HG02938 (cell line): ENCODE results near the gene LRCH1.
"Not testable (repeated sequence)": the region's sequence is repeated elsewhere in the genome, so short reads cannot be mapped to it uniquely, and the experiment has no call there.

ENCODE experiments used
- ATAC-seq: cut with Tn5 transposase; IDR thresholded peaks from one replicate; pipeline ENCODE4 v1.9.1; 2021; ENCODE audit warnings: mild to moderate bottlenecking, moderate library complexity; ENCODE audit not compliant: unreplicated experiment

Gene LRCH1, protein sequence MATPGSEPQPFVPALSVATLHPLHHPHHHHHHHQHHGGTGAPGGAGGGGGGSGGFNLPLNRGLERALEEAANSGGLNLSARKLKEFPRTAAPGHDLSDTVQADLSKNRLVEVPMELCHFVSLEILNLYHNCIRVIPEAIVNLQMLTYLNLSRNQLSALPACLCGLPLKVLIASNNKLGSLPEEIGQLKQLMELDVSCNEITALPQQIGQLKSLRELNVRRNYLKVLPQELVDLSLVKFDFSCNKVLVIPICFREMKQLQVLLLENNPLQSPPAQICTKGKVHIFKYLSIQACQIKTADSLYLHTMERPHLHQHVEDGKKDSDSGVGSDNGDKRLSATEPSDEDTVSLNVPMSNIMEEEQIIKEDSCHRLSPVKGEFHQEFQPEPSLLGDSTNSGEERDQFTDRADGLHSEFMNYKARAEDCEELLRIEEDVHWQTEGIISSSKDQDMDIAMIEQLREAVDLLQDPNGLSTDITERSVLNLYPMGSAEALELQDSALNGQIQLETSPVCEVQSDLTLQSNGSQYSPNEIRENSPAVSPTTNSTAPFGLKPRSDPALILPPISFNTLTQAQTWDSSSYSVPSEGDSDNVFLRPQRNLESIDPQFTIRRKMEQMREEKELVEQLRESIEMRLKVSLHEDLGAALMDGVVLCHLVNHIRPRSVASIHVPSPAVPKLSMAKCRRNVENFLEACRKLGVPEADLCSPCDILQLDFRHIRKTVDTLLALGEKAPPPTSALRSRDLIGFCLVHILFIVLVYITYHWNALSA

DNA sequence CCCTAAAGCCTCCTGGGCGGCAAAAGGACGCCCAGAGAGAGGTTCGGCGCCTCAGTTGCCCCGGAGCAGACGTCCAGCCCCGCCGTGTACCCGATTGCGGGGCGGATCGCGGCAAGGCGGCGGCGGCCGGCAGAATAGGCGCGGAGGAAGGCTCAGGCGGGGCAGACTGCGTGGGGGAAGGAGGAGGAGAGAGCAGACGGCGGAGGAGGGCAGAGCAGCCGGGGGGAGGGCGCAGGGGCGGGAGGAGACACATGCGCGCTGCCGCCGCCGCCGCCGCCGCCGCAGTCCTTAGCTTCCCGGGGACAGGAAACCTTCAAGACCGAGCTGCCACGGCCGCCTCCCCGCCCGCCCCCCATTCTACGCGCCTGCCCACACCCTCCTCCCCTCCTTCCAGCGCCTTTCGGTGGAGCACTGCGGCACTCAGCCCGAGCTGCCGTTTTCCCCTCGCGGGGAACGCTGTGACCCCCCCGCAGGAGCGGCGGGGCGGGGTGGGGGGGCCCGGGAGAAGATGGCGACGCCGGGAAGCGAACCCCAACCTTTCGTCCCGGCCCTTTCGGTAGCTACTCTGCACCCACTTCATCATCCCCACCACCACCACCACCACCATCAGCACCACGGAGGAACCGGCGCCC lies at the start of gene LRCH1:
Gene LRCH1, plus strand, starts transcription at position 282 of the 632 bp plus-strand sequence. Its CDS starts 227 bp downstream, at position 509.
- peak; percentile 61 for ATAC-seq

DNA sequence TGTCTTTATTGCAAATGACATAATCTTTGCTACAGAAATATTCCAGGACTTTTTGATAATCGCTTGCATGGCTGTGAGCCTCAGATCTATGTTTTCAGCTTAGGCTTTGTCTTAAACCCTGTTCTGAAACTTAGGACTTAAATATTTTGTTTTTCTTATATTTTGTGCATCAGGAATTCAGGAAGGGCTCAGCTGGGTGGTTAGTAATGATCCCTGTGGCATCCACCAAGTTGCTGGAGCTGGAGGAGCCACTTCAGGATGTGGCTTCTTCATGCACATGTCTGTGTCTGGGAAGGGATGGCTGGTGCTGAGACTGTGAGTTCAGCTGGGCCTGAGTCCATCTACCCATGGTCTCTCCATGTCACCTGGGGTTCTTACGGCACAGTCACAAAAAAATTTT lies 48.9 kb upstream of the LRCH1 start:
- no peak for ATAC-seq

DNA sequence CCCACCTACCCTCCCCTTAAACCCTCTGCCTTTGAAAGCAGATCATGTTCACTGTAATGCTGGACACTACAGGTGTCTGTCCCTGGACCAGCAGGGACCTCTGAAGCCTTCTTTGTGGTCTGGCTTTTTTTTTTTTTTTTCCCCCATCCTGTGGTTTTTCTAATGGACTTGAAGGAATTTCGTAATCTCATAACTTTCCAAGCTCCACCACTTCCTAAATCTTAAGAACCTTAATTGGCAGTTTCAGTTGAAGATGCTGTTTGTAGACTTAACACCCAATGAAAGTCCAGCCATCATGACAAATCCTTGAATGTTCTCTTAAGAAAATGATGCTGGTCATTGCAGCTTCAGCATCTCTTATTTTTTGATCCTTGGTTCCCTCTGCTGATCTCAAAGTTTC lies 45.0 kb upstream of the LRCH1 start:
- ATAC-seq = no peak

DNA sequence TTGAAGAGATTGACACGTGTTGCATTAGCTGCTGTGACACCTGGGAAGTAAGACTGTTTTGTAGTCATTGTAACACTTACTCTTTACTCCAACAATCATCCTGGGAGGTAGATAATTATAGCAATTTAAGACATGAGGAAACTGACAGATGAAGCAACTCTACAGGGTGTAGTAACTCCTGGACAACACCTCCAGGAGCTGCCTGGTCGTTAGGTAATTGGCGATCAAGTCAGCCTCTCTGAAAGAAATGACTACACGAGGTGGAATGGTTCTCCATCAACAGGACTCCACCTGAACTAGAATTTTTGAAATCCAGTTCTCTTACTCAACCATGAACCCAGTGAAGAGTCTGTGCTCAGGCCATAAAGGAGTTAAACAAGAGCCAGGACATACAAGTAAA lies 43.0 kb upstream of the LRCH1 start:
- ATAC-seq = no peak

DNA sequence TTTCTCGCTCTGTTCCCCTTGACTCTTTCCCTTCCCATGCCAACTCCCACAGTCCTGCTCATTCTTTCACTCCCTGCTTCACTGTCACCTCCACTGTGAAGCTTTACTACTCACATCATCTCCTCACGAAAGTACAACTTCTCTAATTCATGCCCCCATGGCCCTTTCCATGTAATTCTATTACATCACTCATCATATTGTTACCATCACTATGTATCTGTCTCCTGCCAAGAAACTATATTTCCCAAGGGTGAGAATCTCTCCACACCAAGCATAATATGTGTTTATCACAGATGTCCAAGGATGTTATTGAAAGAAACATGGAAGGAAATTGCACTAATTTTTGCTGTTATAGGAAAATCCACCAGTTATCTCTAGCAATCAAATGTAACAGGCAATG lies 37.2 kb upstream of the LRCH1 start:
- ATAC-seq = no peak

DNA sequence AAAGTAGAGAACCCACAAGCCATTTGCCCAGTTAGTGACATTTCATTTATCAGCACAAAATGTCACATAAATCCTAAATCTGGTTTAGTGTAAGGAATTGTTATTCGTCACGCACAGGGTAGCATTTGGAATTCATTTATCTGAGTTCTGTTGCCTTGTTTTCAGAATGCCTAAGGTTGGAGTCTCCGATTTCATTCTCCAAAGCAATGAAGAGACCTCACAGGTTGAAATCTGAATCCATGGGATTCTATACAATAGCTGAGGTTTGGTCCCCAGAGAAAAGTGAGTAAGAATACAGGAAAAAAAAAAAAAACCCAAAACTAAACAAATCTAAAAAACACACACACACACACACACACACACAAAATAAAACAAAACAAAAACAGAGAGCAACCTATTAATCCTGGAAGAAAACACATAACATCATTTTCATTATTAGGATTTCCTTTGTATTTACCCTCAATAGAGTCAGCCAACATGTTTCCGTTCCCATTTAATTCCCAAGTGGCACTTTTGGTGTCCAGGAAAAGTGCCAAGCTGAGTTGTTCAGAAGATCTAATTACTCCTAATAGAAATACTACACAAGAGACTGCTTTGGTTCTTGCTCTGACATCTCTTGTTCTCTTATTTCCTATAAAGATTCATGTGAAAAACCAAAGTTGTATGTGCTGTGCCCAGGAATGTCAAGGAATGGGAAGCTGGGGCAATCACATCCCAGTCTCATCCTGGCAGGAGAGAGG lies 36.2 kb upstream of the LRCH1 start:
- no peak for ATAC-seq

DNA sequence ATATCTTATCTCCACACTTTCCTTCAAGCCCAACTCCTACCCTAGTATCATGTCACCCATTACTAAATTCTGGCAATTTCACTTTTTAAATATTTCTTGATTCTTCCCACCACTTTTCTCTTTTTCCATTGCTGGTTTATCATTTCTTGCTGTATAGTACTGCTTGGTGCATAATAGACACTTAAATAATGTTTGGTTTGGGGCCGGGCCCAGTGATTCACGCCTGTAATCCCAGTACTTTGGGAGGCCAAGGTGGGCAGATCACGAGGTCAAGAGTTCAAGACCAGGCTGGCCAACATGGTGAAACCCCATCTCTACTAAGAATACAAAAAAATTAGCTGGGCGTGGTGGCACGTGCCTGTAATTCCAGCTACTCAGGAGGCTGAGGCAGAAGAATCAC lies 35.2 kb upstream of the LRCH1 start:
- ATAC-seq = not testable (repeated sequence)

DNA sequence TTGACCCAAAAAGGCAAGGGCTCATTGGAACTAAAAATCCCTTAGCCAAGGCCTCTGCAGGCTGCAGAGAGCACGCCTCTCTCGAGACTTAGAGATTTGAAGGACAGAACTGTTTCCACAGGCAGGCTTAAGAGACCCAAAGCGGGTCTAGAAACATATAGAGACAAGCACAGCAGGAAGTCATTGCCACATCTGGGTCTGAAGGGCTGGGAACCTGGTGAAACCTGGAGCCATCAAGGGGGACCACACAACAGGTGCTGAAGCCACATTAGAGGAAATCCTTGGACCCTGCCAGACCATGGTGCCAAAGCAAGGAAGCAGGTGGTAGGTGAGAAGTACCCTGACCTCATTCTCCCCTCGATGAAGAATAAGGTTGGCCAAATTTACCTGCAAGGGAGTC lies 33.8 kb upstream of the LRCH1 start:
- no peak for ATAC-seq

DNA sequence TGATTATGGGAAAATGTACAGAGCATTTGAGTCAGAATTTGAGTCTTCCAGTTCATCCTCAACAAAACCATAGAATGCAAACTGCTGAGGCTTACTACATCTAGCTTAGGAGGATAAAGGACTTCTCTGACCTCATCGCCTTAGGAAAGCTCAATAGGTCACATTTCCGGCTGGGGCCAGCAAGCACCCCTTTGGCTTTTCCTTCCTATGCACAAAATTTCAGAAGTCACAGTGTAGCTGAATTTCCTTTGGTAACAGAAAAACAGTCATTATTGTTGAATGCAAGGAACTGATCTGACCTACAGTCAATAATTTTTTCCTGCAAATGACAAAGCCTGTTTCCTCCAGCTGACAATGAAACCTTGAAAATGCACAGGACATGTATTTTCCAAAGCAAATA lies 32.8 kb upstream of the LRCH1 start:
- no peak for ATAC-seq

DNA sequence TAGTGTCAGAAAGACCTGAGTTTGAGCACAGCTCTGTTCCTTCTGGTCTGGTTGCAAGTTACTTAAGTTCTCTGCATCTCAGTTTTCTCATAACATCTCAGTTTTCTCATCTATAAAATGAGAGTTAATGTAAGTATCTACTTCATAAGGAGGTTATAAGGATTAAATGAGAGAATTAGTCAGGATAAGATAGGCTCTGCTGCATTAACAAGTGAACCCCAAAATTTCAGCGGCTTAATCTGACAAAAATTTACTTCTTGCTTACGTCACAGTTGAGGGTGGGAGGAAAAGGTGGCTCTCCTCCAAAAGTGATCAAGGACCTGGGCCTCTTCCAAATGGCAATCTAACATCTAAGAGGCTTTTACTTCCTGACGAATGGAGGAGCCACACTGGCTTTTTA lies 31.5 kb upstream of the LRCH1 start:
- ATAC-seq = no peak

DNA sequence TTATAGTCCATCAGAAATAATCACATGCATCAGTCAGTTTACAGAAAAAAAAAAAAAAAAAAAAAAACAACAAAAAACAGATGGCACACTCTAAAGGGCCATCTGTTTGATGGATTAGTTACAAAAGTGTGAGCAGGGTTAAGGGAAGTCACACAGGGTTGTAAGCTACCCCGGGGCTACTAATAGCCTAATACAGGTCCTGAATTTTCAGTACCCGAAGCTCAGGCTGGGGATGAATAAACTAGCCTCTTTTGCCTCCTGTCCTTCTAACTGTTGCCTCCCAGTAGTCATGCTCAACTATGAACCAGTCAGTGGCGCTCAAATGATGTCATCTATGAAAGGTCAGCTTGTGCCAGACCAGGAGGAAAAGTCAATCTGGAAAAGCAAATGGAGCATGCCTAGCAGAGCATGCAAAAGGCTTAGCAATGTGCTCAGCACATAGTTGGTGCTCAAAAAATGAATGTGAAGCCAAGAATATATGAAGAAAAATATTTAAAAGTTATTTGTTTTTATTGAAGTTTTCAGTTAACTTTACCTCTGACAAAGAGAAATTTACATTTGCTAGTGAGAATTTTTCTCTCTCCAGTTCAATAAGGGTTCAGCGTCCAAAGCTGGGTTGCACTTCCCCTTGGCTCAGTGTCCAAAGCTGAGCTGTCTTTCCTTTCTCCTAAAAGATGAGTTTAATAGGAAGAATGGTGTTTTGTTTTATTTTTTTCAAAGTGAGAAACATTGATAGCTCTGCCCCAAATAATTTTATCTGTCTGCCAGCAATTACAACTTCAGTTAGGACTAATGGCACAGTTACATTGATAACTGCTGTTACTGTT lies 30.8 kb upstream of the LRCH1 start:
- ATAC-seq = no peak

DNA sequence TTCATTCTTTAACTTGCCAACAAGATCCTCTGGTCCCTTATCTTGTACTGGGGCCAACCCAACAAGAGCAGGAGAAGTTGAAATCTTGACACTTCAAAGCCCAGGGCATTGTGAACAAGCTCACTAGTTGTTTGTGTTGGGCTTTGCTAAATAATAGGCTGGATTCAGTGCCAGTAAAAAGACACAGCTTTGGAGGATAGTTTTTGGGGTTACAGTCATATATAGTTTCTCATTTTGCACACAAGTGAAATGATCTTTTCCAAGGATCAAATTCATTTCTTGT lies 30.3 kb upstream of the LRCH1 start:
- ATAC-seq = no peak

DNA sequence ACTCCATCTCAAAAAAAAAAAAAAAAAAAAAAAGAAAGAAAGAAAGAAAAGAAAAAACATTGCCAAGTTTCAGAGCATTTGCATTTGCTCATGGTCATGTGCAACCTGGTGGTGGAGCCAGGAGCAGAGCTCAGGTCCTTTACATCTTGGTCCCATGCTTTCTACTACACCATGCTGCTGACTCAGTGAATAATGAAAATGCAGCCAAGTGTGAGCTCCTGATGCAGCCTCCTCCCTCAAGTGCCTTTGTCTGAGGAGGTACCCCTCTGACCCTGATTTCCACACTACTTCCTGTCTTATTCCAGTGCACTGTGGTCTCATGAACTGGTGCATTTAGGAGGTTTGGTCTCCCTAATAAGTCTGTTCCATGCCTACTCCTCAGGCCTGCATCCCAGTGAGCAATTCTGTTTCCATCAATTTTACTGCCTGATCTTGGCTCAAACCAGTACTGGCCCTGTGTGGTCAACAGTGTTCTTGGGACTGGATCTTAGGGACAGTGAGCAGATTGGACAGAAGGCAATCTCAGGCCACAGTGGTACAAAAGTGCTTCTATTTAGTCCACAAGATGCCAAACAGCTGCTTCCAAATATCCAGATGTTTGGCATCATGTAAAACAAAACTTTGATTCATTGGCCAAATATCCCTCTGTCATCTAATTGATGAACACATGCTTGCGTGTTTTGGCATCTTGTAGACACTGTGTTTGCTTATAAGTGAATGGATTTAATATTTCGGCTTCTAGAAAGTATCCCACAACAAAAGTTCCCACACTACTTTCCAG lies 28.8 kb upstream of the LRCH1 start:
- no peak for ATAC-seq

DNA sequence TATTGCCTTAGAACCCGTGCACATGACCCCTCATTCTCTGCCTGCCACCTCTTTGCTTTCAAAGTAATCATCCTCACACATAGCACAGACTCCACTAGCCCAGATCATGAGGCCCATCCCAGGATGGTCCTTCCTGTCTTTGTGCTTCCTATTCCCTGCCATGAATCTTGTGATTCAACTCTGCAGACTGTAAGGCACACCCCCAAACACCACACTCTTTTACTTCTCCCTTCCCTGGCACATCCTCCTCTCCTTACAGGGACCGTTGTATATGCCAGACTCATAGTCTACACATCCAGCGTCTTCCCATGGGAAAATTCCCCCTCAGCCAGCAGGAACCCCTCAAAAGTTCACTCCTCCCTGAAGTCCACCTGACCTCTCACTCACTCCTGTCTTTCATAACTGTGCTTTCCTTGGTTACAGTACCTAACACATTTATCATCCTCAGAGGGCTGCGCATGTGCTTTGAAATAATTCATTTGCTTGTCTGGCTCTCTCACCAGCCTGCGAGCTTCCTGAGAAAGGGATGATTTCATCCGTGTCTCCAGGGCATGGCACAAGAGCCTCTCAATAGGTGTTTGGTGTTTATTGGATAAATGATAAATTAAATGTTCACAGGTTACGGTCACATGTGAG lies 26.8 kb upstream of the LRCH1 start:
- no peak for ATAC-seq

DNA sequence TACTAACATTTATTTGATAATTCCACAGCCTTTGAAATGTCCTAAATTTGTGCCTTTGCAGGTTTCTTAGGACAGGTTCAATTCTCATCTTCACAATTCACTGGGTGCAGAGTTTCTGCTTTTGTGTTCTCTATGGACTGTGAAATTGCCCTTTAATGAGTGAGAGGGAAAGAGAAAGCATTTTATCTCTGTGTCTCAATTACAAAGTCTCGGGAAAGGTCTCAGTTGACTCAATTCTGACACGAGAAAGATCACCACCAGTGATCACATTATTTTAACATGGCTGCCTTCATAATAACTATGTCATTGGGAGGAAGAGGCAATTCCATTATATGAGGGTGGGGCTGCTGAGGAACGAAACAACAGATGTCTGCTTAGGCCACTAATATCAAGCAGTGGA lies 26.2 kb upstream of the LRCH1 start:
- ATAC-seq = no peak

DNA sequence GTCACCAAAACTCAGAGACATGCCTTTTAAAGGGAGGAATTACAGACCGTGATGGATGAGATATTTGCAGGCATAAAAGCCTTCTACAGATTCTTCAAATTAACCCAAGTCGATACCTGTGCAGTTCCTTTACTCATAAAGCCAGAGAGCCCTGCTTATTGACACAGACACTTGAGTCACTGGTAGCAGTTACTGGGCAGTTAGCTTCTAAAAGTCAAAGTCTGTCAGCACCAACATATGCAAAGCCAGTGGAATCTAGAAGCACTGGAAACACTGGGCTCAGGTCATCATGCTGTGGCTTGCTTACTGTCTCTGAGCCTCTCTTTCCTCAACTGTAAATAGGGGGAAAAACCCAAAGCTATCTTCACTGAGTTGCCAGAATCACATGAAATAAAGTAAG lies 25.7 kb upstream of the LRCH1 start:
- ATAC-seq = no peak

DNA sequence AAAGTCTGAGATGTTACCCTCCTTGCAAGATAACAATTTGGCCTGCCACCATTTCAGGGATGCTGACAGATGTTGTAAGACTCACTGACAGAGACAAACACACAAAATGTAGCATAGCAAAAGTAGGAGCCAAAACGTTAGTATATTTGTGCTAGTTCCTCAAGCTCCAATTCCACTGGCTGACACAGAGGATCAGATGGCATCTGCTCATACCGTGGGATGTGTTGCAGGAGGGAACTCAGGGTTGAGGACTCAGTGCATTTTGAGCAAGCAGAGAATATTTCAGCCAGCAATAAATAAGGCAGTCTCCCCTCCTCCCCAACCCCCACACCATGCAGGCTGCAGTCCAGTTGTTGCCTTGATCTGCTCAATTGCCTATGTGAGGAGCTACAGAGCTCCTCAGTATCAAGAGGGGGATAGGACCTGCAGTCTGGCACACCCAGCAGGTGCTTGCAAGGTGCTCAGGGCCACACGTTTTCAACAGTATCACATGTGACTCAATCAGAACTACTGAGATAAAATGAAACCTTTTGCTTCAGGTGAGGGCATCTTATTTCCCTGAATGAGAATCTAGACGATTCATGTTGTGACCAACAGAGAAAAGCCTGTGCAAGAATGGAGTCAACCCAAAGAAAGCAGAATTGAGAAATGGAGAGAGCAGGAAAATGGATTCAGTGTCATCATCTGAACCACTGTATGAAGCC lies 23.6 kb upstream of the LRCH1 start:
- ATAC-seq = no peak

DNA sequence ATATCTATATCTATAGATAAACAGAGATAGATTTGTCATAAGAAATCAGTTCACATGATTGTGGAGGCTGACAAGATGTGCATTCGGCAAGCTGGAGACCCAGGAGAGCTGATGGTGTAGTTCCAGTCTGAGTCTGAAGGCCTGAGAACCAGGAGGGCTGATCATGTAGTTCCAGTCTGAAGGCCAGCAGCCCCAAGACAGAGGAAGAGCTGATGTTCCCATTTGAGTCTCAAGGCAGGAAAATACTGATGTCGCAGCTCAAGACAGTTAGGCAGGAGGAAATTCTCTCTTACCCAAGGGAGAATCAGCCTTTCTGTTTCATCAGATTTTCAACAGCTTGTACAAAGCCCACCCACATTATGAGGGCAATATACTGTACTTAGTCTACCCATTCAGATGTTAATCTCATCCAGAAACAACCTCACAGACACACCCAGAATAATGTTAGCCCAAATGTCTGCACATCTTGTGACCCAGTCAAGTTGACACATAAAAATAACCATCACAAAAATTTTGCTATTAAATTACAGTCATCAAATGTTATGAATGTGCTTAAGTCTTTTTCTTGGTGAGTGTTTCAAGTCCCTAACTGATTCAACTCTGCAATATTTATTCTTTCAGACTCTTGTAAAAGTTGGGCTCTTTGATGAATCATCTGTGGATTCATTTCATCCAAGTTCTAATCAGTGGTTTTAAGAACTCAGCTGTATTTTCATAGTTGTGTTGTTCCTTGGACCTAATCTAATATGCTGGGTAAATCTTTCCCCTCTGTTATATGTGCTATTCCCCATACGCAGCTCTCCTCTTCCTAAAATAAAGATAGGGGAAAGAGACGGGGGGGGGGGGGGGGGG lies 22.7 kb upstream of the LRCH1 start:
- ATAC-seq = no peak
